Progenitor cell of endocrine pancreas (in vitro differentiated cells): ENCODE results near the gene LILRB5. TPM values are rescaled to one million over a fixed set of nuclear protein-coding genes. Genes with fewer than 3 reads are reported as not detected.
A peak's percentile ranks its signal among the peaks of the same experiment; 100 is the strongest.

ENCODE experiments used
- DNase-seq: peaks from one replicate; pipeline ENCODE4 v3.0.0; 2021; ENCODE audit warnings: low spot score; ENCODE audit not compliant: unreplicated experiment
- H3K27ac Mint-ChIP-seq: 2 replicates; pipeline ENCODE4 v1.8.0; 2021; ENCODE audit warnings: mild to moderate bottlenecking, moderate library complexity, mixed read lengths
- H3K27me3 Mint-ChIP-seq: 2 replicates; pipeline ENCODE4 v1.8.0; 2021; ENCODE audit warnings: mixed read lengths
- H3K36me3 Mint-ChIP-seq: 2 replicates; pipeline ENCODE4 v1.8.0; 2022; ENCODE audit warnings: mixed read lengths; ENCODE audit not compliant: insufficient read depth
- H3K4me1 Mint-ChIP-seq: 2 replicates; pipeline ENCODE4 v1.8.0; 2021; ENCODE audit warnings: low read depth, mixed read lengths
- H3K4me3 Mint-ChIP-seq: 2 replicates; pipeline ENCODE4 v1.8.0; 2021; ENCODE audit warnings: low read depth, mild to moderate bottlenecking, moderate library complexity, mixed read lengths
- H3K9me3 Mint-ChIP-seq: 2 replicates; pipeline ENCODE4 v1.8.0; 2021; ENCODE audit warnings: low read depth, mixed read lengths
- CTCF ChIP-seq: fragments of 200-600 bp; sonication (generic); IDR thresholded peaks from one replicate; pipeline ENCODE4 v1.5.0; 2021; ENCODE audit warnings: antibody characterized with exemption, mild to moderate bottlenecking; ENCODE audit not compliant: unreplicated experiment
- total RNA-seq: library from RNA; stranded (reverse); gene quantifications from 2 replicates; pipeline ENCODE4 v1.2.1, GENCODE V29; 2021

Gene LILRB5
- total RNA-seq, 1 donor from 2014 or later: not detected

- peaks cover 18% of the 10 kb centered on the region for H3K36me3 Mint-ChIP-seq
- H3K27me3 Mint-ChIP-seq: no peaks in the 10 kb centered on the region
- H3K4me3 Mint-ChIP-seq: peak overlapping the region; percentile 55
- no peaks in the 10 kb centered on the region for H3K9me3 Mint-ChIP-seq
- no peak for TF ChIP-seq CTCF
- H3K27ac Mint-ChIP-seq: peak overlapping the region; percentile 98
- H3K4me1 Mint-ChIP-seq: peaks cover 36% of the 10 kb centered on the region
- no peak for DNase-seq
Observed at GRCh38 chr19:54211235-54211634, 45.8 kb downstream of the LILRB5 start.

- no peaks in the 10 kb centered on the region for H3K27me3 Mint-ChIP-seq
Observed at GRCh38 chr19:54209811-54210494, 47.1 kb downstream of the LILRB5 start.

DNA sequence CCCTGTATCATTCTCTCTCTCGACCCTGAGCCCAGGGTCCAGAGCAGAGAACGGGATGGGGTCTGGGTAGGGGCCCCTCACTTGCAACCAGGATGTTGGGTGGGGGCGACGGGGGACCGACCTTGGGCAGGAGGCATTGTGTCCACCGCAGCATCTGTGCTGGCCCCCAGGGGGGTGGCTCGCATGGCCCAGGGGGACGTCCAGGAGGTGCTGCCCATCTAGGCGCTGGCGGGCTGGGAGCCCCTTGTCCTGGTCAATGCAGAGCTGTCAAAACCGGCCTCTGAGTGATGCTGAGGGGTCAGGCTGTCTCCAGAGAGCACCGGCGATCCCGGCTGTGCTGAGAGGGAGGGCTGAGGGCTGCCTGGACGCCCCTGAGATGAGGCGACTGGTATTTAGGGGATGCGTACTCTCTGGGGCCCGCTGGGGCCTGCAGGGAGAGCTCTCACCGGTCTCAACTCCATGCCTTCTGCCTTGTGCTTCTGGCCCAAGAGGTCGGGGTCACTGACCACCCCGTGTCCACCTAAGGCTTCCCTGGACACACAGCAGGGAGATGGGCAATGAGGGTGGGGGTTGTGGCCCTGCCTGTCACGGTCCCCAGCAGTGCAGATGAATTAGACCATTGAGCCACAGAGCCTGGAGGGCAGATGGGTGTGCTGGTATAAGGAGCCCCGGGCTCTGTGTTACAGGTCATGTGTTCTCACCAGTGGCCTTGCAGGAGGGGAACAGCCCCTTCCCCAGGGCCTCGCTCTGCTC, 47.8 kb downstream of the LILRB5 start:
- Mint-ChIP-seq H3K27me3 (no peaks in the 10 kb centered on the region), H3K9me3 (no peaks in the 10 kb centered on the region), H3K4me1 (peaks cover 42% of the 10 kb centered on the region), H3K27ac (peak overlapping the region; percentile 98), H3K4me3 (peak overlapping the region; percentile 62), H3K36me3 (peaks cover 27% of the 10 kb centered on the region)
- TF ChIP-seq CTCF: no peak
- DNase-seq: no peak

More at GRCh38 chr19:54209811-54210494, 47.1 kb downstream of the LILRB5 start:
- Mint-ChIP-seq H3K4me1 (peaks cover 37% of the 10 kb centered on the region), H3K4me3 (peak overlapping the region; percentile 62), H3K27ac (peak overlapping the region; percentile 98), H3K9me3 (no peaks in the 10 kb centered on the region), H3K36me3 (peaks cover 25% of the 10 kb centered on the region)
- DNase-seq: no peak
- TF ChIP-seq CTCF: no peak

- Mint-ChIP-seq H3K27ac (peak overlapping the region; percentile 93), H3K9me3 (no peaks in the 10 kb centered on the region), H3K4me3 (peak overlapping the region; percentile 19), H3K4me1 (peaks cover 44% of the 10 kb centered on the region), H3K36me3 (peaks cover 27% of the 10 kb centered on the region), H3K27me3 (no peaks in the 10 kb centered on the region)
- TF ChIP-seq CTCF: no peak
- DNase-seq: no peak
Observed at GRCh38 chr19:54208784-54209057, 48.4 kb downstream of the LILRB5 start.

- DNase-seq: no peak
- peaks cover 47% of the 10 kb centered on the region for H3K4me1 Mint-ChIP-seq
- no peaks in the 10 kb centered on the region for H3K9me3 Mint-ChIP-seq
- H3K27me3 Mint-ChIP-seq: no peaks in the 10 kb centered on the region
- peak overlapping the region; percentile 19 for H3K4me3 Mint-ChIP-seq
- peak overlapping the region; percentile 93 for H3K27ac Mint-ChIP-seq
- TF ChIP-seq CTCF: no peak
- H3K36me3 Mint-ChIP-seq: peaks cover 30% of the 10 kb centered on the region
Observed at GRCh38 chr19:54207983-54208783, 48.9 kb downstream of the LILRB5 start.
